NB4 (cell line): ENCODE data around the gene ARHGAP24.

Experiments
- DNase-seq: peaks from one replicate; pipeline ENCODE4 v3.0.0; 2010; ENCODE audit warnings: low read depth
- H3K4me3 ChIP-seq: one replicate; pipeline ENCODE4 v1.5.1; 2011; ENCODE audit warnings: mild to moderate bottlenecking, low read depth, low read length, moderate library complexity
- MYC ChIP-seq: IDR thresholded peaks from 2 replicates; pipeline ENCODE4 v1.6.1; 2011; ENCODE audit warnings: low read depth, low read length
- POLR2A ChIP-seq: IDR thresholded peaks from 2 replicates; pipeline ENCODE4 v1.6.1; 2011; ENCODE audit warnings: mild to moderate bottlenecking; ENCODE audit not compliant: insufficient read length; ENCODE audit errors: extremely low read depth
- TF ChIP-seq, protein P1 (sequence below): IDR thresholded peaks from one replicate; pipeline ENCODE4 v1.5.1; 2012; ENCODE audit warnings: low read depth, low read length
- TF ChIP-seq, protein P2 (sequence below): IDR thresholded peaks from 2 replicates; pipeline ENCODE4 v1.6.1; 2011; ENCODE audit warnings: low read depth, low read length

The ARHGAP24 gene

DNA sequence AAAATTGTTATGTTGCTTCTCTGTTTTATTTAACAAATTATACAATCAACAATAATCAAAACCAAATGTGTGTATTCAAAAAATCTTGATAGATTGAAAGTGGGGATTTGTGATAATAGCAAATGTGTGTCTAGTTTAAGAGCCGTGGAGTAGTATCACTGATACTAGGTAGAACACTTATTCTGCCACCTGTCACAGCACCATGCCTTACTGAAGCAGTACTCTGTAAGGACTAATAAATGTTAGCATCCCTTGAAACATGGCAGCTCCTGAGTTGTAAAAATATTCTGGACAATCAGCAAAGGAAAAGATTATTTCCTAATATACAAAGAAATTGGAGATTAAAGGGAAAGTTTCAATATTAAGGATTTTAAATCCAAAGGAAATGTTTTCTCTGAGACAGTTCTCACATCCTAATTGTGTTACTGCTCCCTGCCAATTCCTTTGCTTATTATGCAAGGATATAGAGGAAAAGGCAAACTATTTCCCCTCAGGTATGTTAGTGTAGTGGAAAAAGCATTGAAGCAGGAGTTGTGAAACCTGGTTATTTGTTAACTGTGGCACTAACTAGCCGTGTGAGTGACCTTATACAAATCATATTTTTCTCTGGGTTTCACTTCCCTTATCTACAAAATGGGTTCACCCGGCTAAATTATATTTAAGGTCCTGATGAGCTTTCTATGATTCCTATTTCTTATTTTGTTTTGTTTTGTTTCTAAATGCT lies 303.1 kb downstream of the ARHGAP24 start:
- no peak overlapping the region for H3K4me3 ChIP-seq
- peak; percentile 1 for DNase-seq
- TF ChIP-seq, protein P1, sequence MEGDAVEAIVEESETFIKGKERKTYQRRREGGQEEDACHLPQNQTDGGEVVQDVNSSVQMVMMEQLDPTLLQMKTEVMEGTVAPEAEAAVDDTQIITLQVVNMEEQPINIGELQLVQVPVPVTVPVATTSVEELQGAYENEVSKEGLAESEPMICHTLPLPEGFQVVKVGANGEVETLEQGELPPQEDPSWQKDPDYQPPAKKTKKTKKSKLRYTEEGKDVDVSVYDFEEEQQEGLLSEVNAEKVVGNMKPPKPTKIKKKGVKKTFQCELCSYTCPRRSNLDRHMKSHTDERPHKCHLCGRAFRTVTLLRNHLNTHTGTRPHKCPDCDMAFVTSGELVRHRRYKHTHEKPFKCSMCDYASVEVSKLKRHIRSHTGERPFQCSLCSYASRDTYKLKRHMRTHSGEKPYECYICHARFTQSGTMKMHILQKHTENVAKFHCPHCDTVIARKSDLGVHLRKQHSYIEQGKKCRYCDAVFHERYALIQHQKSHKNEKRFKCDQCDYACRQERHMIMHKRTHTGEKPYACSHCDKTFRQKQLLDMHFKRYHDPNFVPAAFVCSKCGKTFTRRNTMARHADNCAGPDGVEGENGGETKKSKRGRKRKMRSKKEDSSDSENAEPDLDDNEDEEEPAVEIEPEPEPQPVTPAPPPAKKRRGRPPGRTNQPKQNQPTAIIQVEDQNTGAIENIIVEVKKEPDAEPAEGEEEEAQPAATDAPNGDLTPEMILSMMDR: no peak
- TF ChIP-seq POLR2A (no peak), MYC (no peak)
- TF ChIP-seq, protein P2, sequence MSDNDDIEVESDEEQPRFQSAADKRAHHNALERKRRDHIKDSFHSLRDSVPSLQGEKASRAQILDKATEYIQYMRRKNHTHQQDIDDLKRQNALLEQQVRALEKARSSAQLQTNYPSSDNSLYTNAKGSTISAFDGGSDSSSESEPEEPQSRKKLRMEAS: no peak

DNA sequence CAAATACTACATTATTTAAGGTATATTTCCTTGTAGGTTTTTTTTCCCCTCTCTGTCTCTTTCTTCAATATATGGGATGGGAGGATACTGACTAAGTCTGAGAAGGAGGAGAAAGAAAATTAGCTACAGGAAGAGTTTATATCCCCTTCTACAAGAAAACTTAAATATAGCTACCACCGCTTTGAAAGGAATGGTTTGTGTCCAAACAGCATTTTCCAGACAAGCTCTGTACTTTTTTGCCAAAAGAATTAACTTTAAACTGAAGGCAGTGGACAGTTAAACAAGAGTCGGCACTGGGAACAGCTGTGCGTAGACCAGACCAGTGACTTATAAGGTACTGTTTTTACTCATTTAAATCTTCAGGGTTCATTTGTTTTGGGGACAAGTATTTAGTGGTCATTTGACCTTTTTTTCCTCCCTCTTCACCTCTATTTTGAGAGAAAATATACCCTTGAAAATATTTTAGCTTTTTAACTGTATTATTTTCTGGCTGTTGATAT lies 303.7 kb downstream of the ARHGAP24 start:
- no peak for DNase-seq
- TF ChIP-seq, protein P2: no peak
- TF ChIP-seq MYC (no peak), POLR2A (no peak)
- TF ChIP-seq, protein P1: no peak

DNA sequence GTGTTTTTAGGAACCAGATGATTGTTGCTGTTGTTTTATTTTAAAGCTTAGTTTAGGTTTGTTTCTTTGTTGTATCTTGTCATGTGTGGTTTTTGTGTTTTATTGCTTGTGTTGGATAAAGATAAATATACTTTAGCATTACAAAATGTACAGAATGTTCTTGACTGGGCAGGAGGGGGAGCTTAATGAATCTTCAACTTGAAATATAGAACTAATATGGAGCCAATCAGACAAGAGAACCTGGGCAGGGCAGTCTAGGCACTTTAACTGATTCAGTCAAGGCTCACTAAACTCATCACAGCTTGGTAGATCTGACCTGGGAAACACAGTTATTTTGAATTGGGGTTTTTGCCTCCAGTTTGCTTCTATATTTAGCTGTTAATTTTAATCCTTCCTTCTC lies 304.2 kb downstream of the ARHGAP24 start:
- DNase-seq: no peak
- no peak for TF ChIP-seq POLR2A
- no peak for TF ChIP-seq MYC
- H3K4me3 ChIP-seq: no peak overlapping the region

More for the DNA sequence above, 303.7 kb downstream of the ARHGAP24 start:
- H3K4me3 ChIP-seq: no peak overlapping the region

DNA sequence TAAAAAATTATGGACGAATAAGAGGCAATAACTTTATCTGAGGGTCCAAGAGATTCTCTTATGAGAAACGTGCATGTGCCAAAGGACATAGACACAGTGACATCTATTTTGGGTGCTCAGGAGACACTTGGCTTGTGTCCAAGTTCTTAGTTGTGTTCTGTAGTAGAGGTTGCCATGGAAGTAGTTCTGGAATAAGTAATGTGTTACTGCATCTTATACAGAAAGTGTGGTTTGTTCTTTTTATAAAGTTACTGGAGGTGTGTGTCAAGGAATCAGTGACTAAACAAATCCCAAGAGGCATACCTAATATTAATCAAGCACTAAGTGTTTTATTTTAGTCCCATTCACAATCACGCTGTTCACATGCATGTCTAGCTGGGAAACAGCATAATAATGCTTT lies 305.7 kb downstream of the ARHGAP24 start:
- TF ChIP-seq, protein P2: no peak
- TF ChIP-seq POLR2A: no peak
- TF ChIP-seq, protein P1: no peak
- no peak overlapping the region for H3K4me3 ChIP-seq
- DNase-seq: no peak

DNA sequence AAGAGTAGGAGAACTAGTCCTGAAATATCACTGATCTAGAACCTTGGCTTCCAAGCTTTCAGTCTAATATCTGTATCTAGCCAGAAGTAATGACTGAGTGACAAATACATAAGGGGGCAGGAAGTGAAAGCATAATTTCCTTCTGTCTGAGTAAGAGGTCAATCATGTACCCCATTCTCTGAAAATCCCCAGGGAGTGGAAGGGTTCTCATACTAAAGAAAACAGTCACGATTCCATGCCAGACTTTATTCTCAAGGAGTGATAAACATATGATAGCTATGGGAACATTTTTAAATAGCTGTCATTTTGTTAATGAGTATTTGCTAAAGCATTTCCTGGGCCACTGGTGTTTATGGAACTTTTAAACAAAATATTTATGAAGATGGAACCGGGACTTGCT lies 308.5 kb downstream of the ARHGAP24 start:
- TF ChIP-seq, protein P1: no peak
- no peak for TF ChIP-seq POLR2A
- no peak for TF ChIP-seq MYC
- H3K4me3 ChIP-seq: no peak overlapping the region
- DNase-seq: no peak

DNA sequence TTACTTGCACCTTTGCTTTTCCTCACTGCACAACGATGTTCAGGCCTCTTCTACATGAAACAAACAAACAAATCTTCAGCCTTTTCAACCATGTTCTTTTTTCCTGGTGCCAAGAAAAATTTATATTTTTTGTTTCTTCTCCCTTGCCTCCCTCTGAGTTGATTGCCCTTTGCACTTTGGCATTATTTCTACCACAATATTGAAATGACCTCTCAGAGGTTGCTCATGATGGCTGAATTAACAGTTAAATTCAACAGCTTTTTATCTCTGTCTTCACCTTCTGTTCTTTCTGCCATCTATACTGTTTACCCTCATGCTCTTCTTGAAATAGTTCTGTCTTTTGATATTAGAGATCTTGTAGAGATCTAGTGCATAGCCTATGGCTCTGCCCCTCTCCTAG lies 308.9 kb downstream of the ARHGAP24 start:
- H3K4me3 ChIP-seq: no peak overlapping the region
- TF ChIP-seq, protein P1: no peak
- TF ChIP-seq POLR2A: no peak
- no peak for TF ChIP-seq MYC
- TF ChIP-seq, protein P2: no peak
- no peak for DNase-seq
